ENCODE measurements around the gene DCUN1D2.
"Not testable (repeated sequence)": the region's sequence is repeated elsewhere in the genome, so short reads cannot be mapped to it uniquely, and the experiment has no call there.

The DCUN1D2 gene

DNA sequence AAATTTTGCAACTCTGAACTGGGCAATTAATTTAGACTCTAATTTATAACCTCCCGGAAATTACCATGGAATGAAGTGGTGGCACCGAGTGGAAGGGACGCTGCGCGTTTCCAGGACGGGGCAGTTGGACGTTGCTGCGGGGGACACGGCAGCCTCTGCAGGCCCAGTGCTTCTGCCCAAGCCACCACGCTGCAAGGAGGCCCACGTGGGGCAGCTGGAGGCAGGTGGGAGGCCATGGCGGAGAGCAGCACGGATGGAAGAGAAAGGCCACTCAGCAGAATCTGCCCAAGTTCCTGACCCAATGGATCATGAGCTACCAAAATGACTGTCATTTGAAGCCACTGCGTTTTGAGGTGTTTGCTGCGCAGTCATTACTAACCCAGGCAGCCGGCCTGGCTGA lies 26.0 kb downstream of the DCUN1D2 start:
- DNase-seq (ENCODE audit: low read depth in 3 of 3): no peak

DNA sequence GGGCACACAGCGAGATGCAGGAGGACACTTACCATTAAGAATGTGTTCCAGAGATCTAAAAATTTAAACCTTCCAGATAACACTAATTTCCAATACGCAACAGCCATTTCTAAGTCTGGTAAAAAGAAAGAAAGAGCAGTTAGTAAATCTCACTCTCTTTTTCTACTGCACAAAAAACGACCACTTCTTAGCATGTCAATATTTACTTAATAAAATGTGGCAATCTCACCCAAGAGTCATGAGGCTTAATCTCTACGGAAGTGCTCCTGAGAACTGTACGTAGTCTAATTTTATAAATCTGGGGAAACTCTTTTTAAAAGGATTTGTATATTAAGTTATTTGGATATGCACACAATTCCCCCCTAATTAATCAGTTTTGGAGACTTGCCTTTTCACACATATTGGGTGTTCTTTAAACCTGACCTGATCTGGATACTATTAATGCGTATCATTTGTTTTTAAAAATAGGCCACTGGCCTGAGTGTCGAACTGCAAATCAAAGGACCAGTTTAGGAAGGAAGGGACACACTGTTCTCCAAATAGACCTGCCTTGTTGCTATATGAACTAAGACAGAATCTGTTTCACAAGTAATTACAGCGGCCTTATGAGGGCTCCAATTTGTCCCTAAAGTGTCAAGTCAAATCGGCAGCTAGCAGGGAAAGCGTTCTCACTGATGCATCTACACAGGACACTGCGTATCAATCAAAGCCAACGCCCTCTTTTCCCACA lies 29.3 kb downstream of the DCUN1D2 start:
- no peak for DNase-seq (ENCODE audit: low read depth in 3 of 3)

DNA sequence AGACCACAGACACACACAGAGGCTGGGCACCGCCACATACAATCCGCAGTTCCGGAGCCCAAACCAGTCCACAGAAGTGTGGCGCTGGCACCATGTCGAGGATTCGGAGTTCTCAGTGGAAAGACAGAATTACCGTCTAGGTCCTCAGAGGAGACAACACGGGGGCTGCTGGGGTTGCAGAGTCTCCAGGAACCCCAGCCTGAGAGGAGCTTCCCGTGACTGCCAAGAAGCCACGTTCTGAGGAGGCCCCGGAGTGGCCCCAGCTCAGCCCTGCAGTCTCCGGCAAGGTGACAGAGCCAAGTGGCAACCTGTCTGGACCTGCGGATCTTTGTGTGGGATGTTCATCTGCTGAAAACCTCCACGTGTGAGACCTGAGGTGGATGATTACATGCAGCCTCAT lies 29.9 kb downstream of the DCUN1D2 start:
- DNase-seq (ENCODE audit: low read depth in 3 of 3): no peak

DNA sequence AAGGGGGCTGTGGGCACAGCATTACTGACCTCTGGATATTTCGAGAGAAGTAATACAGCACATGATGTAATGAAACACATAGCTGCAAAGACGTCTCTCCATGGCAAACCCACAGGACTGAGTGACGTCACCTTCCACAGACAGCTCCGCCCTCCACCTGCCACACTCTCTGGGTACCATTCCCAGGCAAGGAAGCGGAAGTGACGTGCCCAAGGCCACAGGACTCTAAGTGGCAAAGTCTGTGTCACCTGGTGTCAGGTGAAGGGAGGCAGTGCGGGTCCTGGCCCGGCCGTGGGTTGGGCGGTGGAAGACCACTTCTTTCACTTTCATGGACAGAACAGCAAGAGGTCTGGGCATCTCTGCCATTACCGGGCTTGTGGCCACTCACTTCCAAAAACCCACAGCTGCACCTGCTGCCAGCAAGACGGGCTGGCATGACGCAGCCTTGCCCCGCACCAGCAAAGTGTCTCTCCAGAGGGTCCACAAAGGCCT lies 30.4 kb downstream of the DCUN1D2 start:
- no peak for DNase-seq (ENCODE audit: low read depth in 3 of 3)

DNA sequence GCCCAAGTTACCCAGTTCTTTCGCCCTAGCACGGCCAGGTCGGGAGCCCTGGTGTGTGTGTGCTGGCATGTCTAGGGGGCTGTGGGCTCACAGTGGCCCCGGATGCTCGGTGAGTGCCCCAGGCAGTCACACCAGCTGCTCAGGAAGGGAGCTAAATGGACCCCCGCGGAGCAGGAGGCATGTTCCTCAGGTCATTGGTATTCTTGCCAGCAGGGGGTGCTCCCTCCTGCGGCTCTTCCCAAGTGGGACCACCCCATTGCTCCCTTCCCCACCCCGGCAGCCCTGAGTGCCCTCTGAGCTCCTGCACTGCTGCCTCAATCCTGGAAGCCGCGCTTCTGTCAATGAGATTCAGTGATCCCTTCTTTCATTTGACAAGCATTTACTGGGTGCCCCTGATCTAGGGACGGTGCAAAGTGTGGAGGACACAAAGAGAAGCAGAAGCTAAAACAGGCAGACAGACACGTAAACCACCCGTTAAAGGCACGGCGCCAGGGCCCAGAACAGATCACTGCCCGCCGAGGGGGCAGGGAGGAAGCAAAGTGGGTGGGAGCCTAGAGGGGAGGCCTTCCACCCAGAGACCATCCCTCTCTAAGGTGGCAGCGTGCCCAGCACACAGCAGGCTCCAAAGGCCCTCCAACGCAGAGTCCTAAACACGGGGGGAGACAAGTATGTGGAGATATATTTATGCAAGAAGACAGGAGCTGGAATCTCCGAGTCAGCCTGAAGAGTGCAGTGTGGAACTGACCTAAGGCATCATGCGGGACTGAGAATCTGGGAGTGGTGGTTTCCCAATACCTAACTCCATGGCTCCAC lies 32.1 kb downstream of the DCUN1D2 start:
- DNase-seq (ENCODE audit: low read depth in 3 of 3): no peak

DNA sequence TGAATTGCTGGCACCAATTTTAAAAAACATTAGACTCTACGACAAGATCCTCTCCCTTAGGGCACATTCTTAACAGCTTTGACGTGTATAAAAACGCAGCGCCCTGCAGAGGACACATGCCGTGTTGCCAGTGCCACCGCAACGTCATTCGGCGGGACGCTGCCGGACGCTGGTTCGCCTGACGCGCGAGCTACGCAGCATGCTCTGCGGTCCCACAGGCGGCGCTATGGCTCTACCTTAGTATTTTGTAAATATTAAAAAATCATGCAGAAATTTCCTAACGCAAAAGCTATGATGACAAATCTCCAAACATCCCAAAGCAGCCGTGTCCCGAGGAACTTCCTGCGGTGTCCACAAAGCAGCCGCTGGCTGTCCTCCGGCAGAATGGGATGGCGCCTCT lies 33.0 kb downstream of the DCUN1D2 start:
- DNase-seq (ENCODE audit: low read depth in 3 of 3): no peak

DNA sequence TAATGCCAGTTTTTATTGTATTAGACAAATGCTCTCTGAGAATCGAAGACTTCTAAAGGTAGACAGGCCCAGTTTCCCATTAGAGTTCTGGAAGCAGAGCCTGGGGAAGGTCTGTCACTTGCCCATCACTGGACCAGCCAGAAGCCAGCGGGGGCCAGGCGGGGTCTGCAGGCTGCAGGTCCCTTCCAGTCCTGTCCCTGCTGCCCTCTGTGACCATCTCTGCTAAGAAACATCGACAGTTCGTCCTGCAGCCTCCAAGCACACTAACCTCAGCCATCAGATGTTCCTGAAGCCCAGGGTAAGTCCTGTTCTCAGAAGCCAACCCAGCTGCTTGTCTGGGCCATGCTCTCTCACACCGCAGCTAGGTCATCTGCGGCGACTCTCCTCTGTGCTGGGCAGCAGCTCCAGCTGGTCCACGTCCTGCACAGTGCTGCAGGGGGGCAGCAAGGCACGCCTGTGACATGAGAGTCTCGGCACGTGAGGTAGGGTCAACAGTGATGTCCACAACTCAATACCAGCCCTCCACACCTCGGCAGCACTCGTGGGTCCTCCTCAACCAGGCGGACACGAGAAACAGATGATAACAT lies 34.3 kb downstream of the DCUN1D2 start:
- no peak for DNase-seq (ENCODE audit: low read depth in 3 of 3)

DNA sequence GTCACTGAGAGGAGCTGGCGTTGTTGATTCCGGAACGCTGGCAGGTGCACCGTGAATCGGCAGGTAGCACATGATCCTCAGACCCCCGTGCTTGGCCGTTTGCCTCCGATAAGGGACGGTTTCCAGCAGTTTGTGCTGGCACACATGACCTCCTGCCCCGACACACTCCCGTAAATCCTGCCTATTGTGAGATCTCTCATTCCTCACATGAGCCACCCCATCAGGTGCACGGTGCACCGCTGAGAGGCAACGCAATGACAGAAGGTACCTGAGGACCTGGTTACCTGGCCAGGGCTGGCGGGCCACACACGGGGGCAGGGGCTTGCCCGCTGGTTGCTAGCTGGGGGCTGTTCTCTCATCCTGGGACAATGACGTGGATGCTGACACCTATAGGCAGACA lies 35.1 kb downstream of the DCUN1D2 start:
- DNase-seq (ENCODE audit: low read depth in 3 of 3): no peak

DNA sequence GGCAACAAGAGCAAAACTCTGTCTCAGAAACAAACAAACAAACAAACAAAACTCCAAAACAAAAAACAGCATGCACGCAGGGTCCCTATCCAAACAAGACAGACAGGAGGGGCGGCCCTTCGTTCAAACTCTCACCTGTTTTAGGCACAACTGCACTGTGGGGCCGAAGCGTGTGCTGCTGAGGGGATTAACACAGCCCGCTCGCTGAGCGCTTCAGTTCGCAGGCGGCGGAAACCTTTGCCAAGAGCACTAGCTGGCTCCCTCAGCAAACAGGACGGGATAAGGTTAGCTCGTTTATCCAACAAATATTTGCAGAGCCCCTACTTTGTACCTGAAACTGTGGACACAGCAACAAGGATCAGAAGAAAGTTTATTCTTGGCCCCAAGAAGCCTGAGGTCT lies 35.6 kb downstream of the DCUN1D2 start:
- DNase-seq (ENCODE audit: low read depth in 3 of 3): no peak

DNA sequence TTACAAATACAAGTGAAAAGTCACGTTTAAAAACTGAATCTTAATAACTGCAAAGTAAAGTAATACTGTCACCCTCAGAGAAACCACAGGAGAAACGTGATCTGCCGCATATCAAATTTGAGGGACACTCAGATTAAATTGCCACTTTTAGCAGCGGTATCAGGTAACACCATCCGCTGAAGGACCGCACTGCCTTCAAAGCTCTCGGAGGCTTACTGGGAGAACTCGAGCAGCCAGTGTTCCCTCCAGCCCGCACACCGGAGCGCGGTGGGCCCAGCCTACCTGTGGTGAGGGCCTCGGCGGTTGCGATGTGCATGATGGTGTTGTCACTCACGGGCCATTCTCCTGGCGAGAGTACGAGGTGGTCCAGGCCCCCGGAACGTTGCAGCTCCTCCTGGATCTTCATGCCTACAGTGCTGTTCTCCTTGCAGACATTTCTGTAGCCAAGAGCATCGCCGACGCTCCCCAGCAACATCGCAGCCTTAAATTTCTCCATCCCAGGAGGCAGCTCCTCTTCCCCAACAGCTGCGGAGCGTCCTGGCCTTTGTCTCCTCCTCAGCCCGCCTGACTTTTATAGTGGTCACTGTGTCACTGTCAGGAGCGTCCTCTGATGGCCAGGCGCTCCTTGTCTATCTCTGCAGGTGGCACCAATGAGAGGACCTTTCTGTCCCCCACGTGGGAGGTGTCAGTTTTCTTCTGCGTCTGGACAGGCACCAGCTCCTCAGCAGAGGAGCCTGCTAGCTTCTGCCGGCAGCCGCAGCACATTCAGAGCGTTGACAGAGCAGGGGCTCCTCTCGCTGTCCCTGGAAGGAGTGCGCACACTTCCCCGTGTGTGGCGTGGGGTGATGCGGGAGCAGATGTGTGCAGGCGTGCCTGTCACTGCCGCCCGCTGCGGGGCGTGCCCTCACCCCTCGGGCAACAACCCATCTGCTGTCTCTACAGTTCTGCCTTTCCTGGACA lies 37.3 kb downstream of the DCUN1D2 start, which contains the start of gene ADPRHL1:
ADPRHL1 (minus strand) TSS at position 547 of the 960 bp plus-strand sequence; CDS start at position 496, 51 bp downstream.
- no peak for DNase-seq (ENCODE audit: low read depth in 3 of 3)

DNA sequence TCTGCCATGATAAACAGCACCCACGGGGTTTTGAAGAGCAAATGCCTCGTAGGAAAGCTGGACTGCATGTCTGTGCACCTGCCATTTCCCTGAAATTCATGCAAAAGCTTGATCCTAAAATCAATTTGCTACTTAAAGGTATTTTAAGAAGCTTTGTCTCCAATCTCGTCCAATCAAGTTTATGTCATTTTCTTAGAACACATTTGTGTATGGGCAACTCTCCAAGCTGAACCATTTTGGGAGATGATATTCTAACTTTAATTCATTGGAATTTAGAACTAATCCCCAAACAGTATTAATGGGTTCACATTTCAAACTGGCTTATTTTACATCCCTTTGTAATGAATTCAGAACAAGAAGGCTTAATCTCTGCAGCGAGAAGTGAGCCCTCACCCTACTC lies 38.0 kb downstream of the DCUN1D2 start:
- DNase-seq (ENCODE audit: low read depth in 3 of 3): no peak

DNA sequence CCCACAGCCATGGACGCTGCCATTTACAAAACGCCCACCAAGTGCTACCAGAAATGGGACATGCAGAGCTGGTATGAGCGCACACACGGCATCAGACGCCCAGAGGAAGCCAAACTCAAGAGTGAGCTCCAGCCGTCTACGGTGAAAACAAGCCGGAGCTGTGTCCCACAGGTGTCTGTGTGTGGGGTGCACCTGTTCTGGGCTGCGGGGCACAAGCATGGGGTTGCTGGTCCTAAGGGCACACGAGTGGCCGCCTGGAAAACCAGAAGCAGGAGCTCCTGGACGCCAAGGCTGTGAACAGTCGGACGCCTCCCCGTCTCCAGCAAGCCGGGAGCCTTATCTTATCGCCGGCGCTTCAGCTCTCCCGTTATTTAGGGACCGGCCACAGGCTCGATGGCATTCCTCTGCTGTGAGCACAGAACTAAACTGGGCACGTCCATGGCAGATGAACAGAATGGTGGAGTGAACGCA lies 38.5 kb downstream of the DCUN1D2 start:
- DNase-seq (ENCODE audit: low read depth in 3 of 3): no peak

DNA sequence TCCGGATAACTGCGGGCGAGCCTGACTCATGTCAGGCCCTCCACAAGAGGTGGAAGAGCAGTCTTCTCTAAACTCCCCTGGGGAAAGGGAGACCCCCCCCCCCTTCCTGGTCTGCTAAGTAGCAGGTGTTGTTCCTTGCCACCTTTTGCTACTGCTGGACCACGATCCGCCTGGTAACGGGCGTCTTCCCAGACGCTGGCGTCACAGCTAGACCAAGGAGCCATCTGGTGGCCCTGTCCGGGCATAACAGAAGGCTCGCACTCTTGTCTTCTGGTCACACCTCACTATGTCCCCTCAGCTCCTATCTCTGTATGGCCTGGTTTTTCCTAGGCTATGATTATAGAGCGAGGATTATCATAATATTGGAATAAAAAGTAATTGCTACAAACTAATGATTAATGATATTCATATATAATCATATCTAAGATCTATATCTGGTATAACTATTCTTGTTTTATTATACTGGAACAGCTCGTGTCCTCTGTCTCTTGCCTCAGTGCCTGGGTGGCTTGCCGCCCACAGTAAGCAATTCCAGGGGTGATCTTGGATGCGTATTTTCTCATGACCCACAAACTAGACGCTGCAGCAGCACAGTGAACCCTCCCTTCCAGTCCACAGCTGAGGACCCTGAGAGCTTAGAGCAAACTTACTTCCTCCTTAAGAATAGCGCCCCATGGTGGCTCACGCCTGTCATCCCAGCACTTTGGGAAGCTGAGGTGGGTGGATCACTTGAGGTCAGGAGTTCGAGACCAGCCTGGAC lies 39.5 kb downstream of the DCUN1D2 start:
- not testable (repeated sequence) for DNase-seq (ENCODE audit: low read depth in 3 of 3)

DNA sequence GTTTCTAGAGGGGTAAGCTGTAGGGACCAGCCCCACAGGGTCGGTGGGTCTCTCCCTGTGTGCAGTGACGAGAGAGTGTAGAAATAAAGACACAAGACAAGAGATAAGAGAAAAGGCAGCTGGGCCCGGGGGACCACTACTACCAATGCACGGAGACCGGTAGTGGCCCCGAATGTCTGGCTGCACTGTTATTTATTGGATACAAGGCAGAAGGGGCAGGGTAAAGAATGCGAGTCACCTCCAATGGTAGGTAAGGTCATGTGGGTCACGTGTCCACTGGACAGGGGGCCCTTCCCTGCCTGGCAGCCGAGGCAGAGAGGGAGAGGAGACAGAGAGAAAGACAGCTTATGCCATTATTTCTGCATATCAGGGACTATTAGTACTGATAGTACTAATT lies 40.2 kb downstream of the DCUN1D2 start:
- not testable (repeated sequence) for DNase-seq (ENCODE audit: low read depth in 3 of 3)

DNA sequence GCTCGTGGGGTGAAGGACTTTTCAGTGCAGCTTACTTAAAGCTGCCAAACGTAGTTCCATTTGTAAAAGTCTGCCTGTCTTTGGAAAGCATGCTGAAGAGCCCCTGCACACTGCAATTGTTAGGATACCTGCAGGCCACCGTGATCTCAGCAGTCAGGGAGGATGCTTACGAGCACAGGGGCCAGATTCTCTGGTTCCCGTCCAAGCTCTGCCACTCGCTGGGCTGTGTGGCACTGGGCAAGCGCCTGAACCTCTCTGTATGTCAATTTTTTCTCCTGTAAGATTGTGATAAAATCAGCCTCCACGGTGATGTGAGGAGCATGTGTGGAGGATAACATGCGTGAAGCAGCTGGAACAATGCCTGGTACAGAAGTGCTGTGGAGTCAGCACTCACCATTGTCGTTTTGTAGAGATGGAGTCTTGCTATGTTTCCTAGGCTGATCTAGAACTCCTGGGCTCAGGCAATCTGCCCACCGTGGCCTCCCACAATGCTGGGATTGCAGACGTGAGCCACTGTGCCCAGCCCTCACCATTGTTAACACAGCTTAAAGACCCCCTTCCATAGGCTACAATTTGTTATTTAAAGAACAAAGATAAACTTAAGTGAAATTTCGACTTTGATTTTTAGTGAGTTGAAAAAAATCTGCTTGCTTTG lies 40.7 kb downstream of the DCUN1D2 start:
- no peak for DNase-seq (ENCODE audit: low read depth in 3 of 3)

DNA sequence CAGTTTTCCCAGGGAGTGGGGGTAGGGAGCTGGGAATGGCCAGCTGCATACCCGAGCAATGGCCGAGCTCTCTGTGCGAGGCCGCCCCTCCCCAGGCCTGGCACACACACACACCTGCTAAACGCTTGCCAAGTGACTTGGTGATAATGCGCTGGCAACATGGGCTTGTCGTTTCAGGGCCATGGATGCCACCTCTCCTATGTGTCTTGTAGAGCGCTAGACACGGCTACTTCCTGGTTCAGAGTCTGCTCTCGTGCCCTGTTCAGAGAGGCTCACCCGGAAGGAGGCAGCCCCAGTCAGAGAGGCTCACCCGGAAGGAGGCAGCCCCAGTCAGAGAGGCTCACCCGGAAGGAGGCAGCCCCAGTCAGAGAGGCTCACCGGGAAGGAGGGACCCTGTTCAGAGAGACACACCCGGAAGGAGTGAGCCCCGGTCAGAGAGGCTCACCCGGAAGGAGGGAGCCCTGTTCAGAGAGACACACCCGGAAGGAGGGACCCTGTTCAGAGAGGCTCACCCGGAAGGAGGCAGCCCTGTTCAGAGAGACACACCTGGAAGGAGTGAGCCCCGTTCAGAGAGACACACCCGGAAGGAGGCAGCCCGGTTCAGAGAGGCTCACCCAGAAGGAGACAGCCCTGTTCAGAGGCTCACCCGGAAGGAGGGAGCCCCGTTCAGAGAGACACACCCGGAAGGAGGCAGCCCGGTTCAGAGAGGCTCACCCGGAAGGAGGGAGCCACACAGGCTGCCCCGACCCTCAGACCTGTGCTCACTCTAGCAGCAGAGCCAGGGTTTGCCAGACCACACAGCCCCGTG lies 41.4 kb downstream of the DCUN1D2 start:
- peak in 1 of 3 experiments; percentile 52 for DNase-seq (ENCODE audit: low read depth in 3 of 3)

DNA sequence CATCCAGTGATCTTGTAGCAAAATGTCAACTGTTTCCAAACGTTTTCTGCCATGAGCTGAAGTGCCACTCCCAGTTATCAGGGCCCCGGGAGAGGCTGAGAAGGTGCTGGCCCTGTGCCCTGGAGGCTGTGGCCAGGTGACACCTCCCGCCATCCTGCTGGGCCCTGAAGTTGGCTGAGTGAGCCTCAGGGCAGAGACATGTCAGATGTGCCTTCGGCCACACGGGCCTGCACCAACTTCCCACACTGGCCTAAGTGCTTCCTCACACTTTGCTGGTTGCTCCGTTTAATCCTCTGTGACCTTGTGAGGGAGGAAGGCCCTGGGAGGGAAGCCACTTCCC lies 42.0 kb downstream of the DCUN1D2 start:
- DNase-seq (ENCODE audit: low read depth in 3 of 3): no peak

DNA sequence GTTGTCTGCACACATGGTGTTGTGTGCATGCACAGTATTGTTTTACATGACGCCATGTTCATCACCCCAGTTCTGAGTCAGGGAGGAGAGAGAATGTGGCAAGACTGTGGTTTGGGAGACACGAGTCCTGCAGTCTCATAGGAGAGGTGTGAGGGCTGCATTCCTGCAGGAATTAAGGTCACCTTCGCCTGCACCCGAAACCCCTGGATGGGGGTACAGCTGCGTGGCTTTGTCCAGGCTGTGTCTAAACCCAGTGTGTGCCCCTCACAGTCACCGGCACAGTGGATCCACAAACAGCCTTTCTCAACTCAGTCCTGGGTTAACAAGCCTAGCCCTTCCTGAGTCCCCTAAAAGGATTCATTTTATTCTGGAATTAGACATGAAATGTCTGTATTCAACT lies 42.9 kb downstream of the DCUN1D2 start:
- no peak for DNase-seq (ENCODE audit: low read depth in 3 of 3)

DNA sequence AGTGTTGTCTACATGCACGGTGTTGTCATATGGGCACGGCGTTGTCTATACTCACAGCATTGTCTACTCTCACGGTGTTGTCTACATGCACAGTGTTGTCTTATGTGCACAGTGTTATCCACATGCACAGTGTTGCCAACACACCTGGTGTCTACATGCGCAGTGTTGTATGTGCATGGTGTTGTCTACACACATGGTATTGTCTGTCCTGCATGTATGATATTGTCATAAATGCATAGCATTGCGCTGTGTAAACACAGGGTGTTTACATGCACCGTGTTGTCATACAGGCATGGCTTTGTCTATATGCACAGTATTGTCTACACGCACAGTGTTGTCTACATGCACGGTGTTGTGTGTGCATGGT lies 44.0 kb downstream of the DCUN1D2 start:
- no peak for DNase-seq (ENCODE audit: low read depth in 3 of 3)
